ENCODE data around the gene ACAN.

The ACAN gene

GRCh38 chr15:88841236-88841635 is 38.0 kb downstream of the ACAN start (continued):
- TF ChIP-seq PATZ1 (CRISPR knock-in tag; IDR thresholded peaks at IDR 0.05; ENCODE audit: borderline replicate concordance) (no peak), CSRNP3 (CRISPR knock-in tag; IDR thresholded peaks at IDR 0.05) (no peak), BACH2 (CRISPR knock-in tag; IDR thresholded peaks at IDR 0.05; ENCODE audit: borderline replicate concordance) (no peak), TSHZ2 (CRISPR knock-in tag; IDR thresholded peaks at IDR 0.05) (no peak), TOX (CRISPR knock-in tag; IDR thresholded peaks at IDR 0.05; ENCODE audit: borderline replicate concordance) (no peak), TCF4 (CRISPR knock-in tag; IDR thresholded peaks at IDR 0.05; ENCODE audit: borderline replicate concordance) (no peak)

GRCh38 chr15:88842156-88842555 is 38.9 kb downstream of the ACAN start:
- no peak for ATAC-seq
- TF ChIP-seq ISL1 (CRISPR knock-in tag; IDR thresholded peaks at IDR 0.05) = no peak
- no peak for TF ChIP-seq CSDC2 (CRISPR knock-in tag; IDR thresholded peaks at IDR 0.05)
- TF ChIP-seq ZNF8 (CRISPR knock-in tag; IDR thresholded peaks at IDR 0.05) = no peak
- no peak for TF ChIP-seq PPARA (CRISPR knock-in tag; IDR thresholded peaks at IDR 0.05; ENCODE audit: borderline replicate concordance)
- TF ChIP-seq ESRRG (CRISPR knock-in tag; IDR thresholded peaks at IDR 0.05) = no peak
- no peak for TF ChIP-seq CSRNP3 (CRISPR knock-in tag; IDR thresholded peaks at IDR 0.05)
- no peak for TF ChIP-seq TCF4 (CRISPR knock-in tag; IDR thresholded peaks at IDR 0.05; ENCODE audit: borderline replicate concordance)
- no peak for TF ChIP-seq ZFP3 (CRISPR knock-in tag; IDR thresholded peaks at IDR 0.05)
- no peak for TF ChIP-seq CREB5 (CRISPR knock-in tag; IDR thresholded peaks at IDR 0.05; ENCODE audit: low read depth)
- no peak for TF ChIP-seq RARB (CRISPR knock-in tag; IDR thresholded peaks at IDR 0.05)
- no peak for TF ChIP-seq ZC3H10 (CRISPR knock-in tag; IDR thresholded peaks at IDR 0.05)
- no peak for TF ChIP-seq BACH2 (CRISPR knock-in tag; IDR thresholded peaks at IDR 0.05; ENCODE audit: borderline replicate concordance)
- TF ChIP-seq PATZ1 (CRISPR knock-in tag; IDR thresholded peaks at IDR 0.05; ENCODE audit: borderline replicate concordance) = no peak
- no peak for TF ChIP-seq POU6F1 (CRISPR knock-in tag; IDR thresholded peaks at IDR 0.05; ENCODE audit: borderline replicate concordance, low read depth)
- no peak for TF ChIP-seq ZNF70 (CRISPR knock-in tag; IDR thresholded peaks at IDR 0.05)
